HCT116 (cell line): ENCODE results near the gene ABL2. TPM values are rescaled to one million over a fixed set of nuclear protein-coding genes. Genes with fewer than 3 reads are reported as not detected.

Source experiments
- ATAC-seq: fragments of 200-7000 bp; cut with Tn5 transposase; 2 replicates; pipeline ENCODE4 v1.9.1; 2020; ENCODE audit warnings: mild to moderate bottlenecking, moderate library complexity
- BruUV-seq: library from RNA; stranded (reverse); fragments of 400-500 nt; replicated peaks from 2 replicates; lab custom pipeline; 2021; lab: Mats Ljungman, UMichigan
- CTCF ChIA-PET: fragments of 300-600 bp; sonication (Branson Sonifier 250); formaldehyde crosslinking; loops from one replicate; lab custom pipeline; 2021; ENCODE audit warnings: antibody characterized with exemption; lab: Charles Lee
- POLR2A ChIA-PET: fragments of 300-600, 350-600 bp; sonication (Branson Sonifier 250); formaldehyde crosslinking; loops from one replicate; lab custom pipeline; 2021; ENCODE audit warnings: antibody characterized with exemption; lab: Charles Lee
- RAD21 ChIA-PET, 2 experiments: fragments of 300-600 bp; sonication (Branson Sonifier 250); formaldehyde crosslinking; loops; one replicate each; lab custom pipeline; 2023; ENCODE audit warnings: low total read pairs in 2 of 2; ENCODE audit not compliant: uncharacterized antibody in 2 of 2, unreplicated experiment in 2 of 2, low non-redundant PET in 1 of 2; lab: Charles Lee
- DNase-seq: peaks from one replicate; pipeline ENCODE4 v3.0.0-alpha.2; 2010; ENCODE audit warnings: low read depth, low spot score
- H2AFZ ChIP-seq: fragments of 200-600 bp; shearing (Covaris generic), sonication (generic); 2 replicates; pipeline ENCODE4 v1.6.1; 2017; ENCODE audit warnings: low read depth, mixed run types, mixed read lengths, antibody characterized with exemption, low read length; ENCODE audit not compliant: poor library complexity, severe bottlenecking
- H3K27ac ChIP-seq: 2 replicates; pipeline ENCODE4 v1.5.1; 2012; ENCODE audit warnings: low read depth, low read length
- H3K27me3 ChIP-seq: fragments of 200-600 bp; sonication (generic); 2 replicates; pipeline ENCODE4 v1.6.1; 2016; ENCODE audit warnings: mixed run types, low read length, mixed read lengths; ENCODE audit not compliant: insufficient read depth
- H3K36me3 ChIP-seq, 2 experiments: fragments of 200-500 bp in 1 of 2; fragments of 200-600 bp in 1 of 2; sonication (Bioruptor generic) in 1 of 2; sonication (generic) in 1 of 2; 2 replicates each; pipeline versions ENCODE4 v1.5.1 to v1.6.1; 2014 to 2016; ENCODE audit warnings: low read length in 2 of 2, inconsistent platforms in 1 of 2, mixed read lengths in 1 of 2, mixed run types in 1 of 2; ENCODE audit not compliant: insufficient read depth in 2 of 2, control insufficient read depth in 1 of 2
- H3K4me1 ChIP-seq, 2 experiments: fragments of 200-600 bp in 1 of 2; sonication (generic) in 1 of 2; 2 replicates each; pipeline versions ENCODE4 v1.5.1 to v1.6.1; 2012 to 2017; ENCODE audit warnings: low read length in 2 of 2, inconsistent platforms in 1 of 2, mild to moderate bottlenecking in 1 of 2, mixed read lengths in 1 of 2, mixed run types in 1 of 2, moderate library complexity in 1 of 2; ENCODE audit not compliant: insufficient read depth in 2 of 2, control insufficient read depth in 1 of 2
- H3K4me2 ChIP-seq: fragments of 200-600 bp; sonication (generic); 2 replicates; pipeline ENCODE4 v1.6.1; 2017; ENCODE audit warnings: mixed run types, low read length, mixed read lengths
- H3K4me3 ChIP-seq, 2 experiments: fragments of 200-600 bp in 1 of 2; sonication (generic) in 1 of 2; replicated peaks in 1 of 2; 2 replicates each; pipeline ENCODE4 v1.5.1; 2011 to 2016; ENCODE audit warnings: low read length in 2 of 2, control low read depth in 1 of 2, low read depth in 1 of 2, mild to moderate bottlenecking in 1 of 2, mixed read lengths in 1 of 2, mixed run types in 1 of 2
- H3K79me2 ChIP-seq: fragments of 200-600 bp; sonication (generic); 2 replicates; pipeline ENCODE4 v1.6.1; 2017; ENCODE audit warnings: mild to moderate bottlenecking, mixed run types, low read length, moderate library complexity, mixed read lengths; ENCODE audit not compliant: insufficient read depth
- H3K9ac ChIP-seq: fragments of 200-600 bp; sonication (generic); 2 replicates; pipeline ENCODE4 v1.6.1; 2016; ENCODE audit warnings: low read length, mixed read lengths
- H3K9me2 ChIP-seq: fragments of 200-600 bp; sonication (generic), shearing (Covaris generic); 2 replicates; pipeline ENCODE4 v1.6.1; 2017; ENCODE audit warnings: mixed run types, mild to moderate bottlenecking, moderate library complexity; ENCODE audit not compliant: insufficient read depth
- H3K9me3 ChIP-seq, 2 experiments: fragments of 200-500 bp in 1 of 2; fragments of 200-600 bp in 1 of 2; sonication (Bioruptor generic) in 1 of 2; sonication (generic) in 1 of 2; 2 replicates each; pipeline ENCODE4 v1.6.1; 2014 to 2017; ENCODE audit warnings: low read length in 2 of 2, mixed read lengths in 2 of 2, inconsistent platforms in 1 of 2, low read depth in 1 of 2, mild to moderate bottlenecking in 1 of 2, mixed run types in 1 of 2, moderate library complexity in 1 of 2; ENCODE audit not compliant: control insufficient read depth in 1 of 2, insufficient read depth in 1 of 2
- H4K20me1 ChIP-seq: fragments of 200-600 bp; sonication (generic), shearing (Covaris generic); 2 replicates; pipeline ENCODE4 v1.6.1; 2017; ENCODE audit warnings: mixed run types, mild to moderate bottlenecking, moderate library complexity; ENCODE audit not compliant: insufficient read depth
- CBX3 ChIP-seq: IDR thresholded peaks from 2 replicates; pipeline ENCODE4 v1.6.1; 2012; ENCODE audit warnings: low read depth
- CEBPB ChIP-seq: IDR thresholded peaks from 2 replicates; pipeline ENCODE4 v1.6.1; 2012; ENCODE audit warnings: low read depth
- EGR1 ChIP-seq: IDR thresholded peaks from 2 replicates; pipeline ENCODE4 v1.6.1; 2012; ENCODE audit warnings: low read depth
- FOSL1 ChIP-seq: IDR thresholded peaks from 2 replicates; pipeline ENCODE4 v1.6.1; 2012; ENCODE audit warnings: low read depth
- JUND ChIP-seq: IDR thresholded peaks from 2 replicates; pipeline ENCODE4 v1.6.1; 2012
- MAX ChIP-seq: IDR thresholded peaks from 2 replicates; pipeline ENCODE4 v1.6.1; 2012
- POLR2A ChIP-seq: IDR thresholded peaks from 2 replicates; pipeline ENCODE4 v1.7.0; 2011; ENCODE audit warnings: borderline replicate concordance; ENCODE audit not compliant: insufficient read depth, insufficient read length; ENCODE audit errors: extremely low read depth
- POLR2AphosphoS5 ChIP-seq: IDR thresholded peaks from 2 replicates; pipeline ENCODE4 v1.6.1; 2011; ENCODE audit warnings: mild to moderate bottlenecking, low read depth, low read length, moderate library complexity
- SP1 ChIP-seq: IDR thresholded peaks from 2 replicates; pipeline ENCODE4 v1.6.1; 2012; ENCODE audit warnings: low read depth
- SRF ChIP-seq: IDR thresholded peaks from 2 replicates; pipeline ENCODE4 v1.6.1; 2012; ENCODE audit warnings: low read depth
- ZBTB33 ChIP-seq: IDR thresholded peaks from 2 replicates; pipeline ENCODE4 v1.6.1; 2011; ENCODE audit warnings: mild to moderate bottlenecking, low read length, moderate library complexity; ENCODE audit not compliant: insufficient replicate concordance; ENCODE audit errors: extremely low read depth
- ZFX ChIP-seq: fragments of 450-650 bp; IDR thresholded peaks from 2 replicates; pipeline ENCODE4 v1.6.1; 2017
- intact Hi-C: fragments of 100-400 bp; cut with micrococcal nuclease; formaldehyde crosslinking; loops from 2 replicates; pipeline ENCODE4 v1.10.0; 2022
- total RNA-seq: library from RNA; stranded (reverse); gene quantifications from one replicate; pipeline ENCODE4 v1.2.1, GENCODE V29; 2021; ENCODE audit not compliant: unreplicated experiment

ABL2 gene
- total RNA-seq, 1 experiment from 2014 or later, result 22.9 TPM

GRCh38 chr1:179208681-179209477 is 20.6 kb downstream of the ABL2 start:
- RAD21 ChIA-PET, result no interaction called here
- CTCF ChIA-PET, result no interaction called here
- DNase-seq (no peak), ATAC-seq (no peak)
- POLR2A ChIA-PET, result no interaction called here
- Histone ChIP-seq H3K9me2 (no peaks in the 10 kb centered on the region), H2AFZ (no peak overlapping the region), H3K79me2 (peaks cover 80% of the 10 kb centered on the region), H3K36me3 (no peaks in the 10 kb centered on the region), H3K9me3 (no peaks in the 10 kb centered on the region), H3K4me2 (0 out of 2 replicates have a peak overlapping the region, but pooled peaks have one; percentile 4), H3K4me1 (peaks cover 0 to 10% of the 10 kb centered on the region in 2 experiments; a peak in 2 of 4 replicates), H3K27me3 (no peaks in the 10 kb centered on the region), H4K20me1 (no peaks in the 10 kb centered on the region), H3K9ac (no peak overlapping the region), H3K4me3 (no peak overlapping the region), H3K27ac (no peak overlapping the region)
- intact Hi-C loops, result no loop called here
- TF ChIP-seq POLR2A (no peak), JUND (no peak), CEBPB (no peak), CBX3 (no peak), POLR2AphosphoS5 (no peak), SP1 (no peak), EGR1 (no peak), FOSL1 (no peak), SRF (no peak)
- no TSS peak for BruUV-seq

- Histone ChIP-seq H2AFZ (no peak overlapping the region), H3K27me3 (no peaks in the 10 kb centered on the region), H3K9me2 (no peaks in the 10 kb centered on the region), H3K27ac (no peak overlapping the region), H3K36me3 (no peaks in the 10 kb centered on the region), H3K4me3 (no peak overlapping the region), H3K9ac (no peak overlapping the region), H3K9me3 (no peaks in the 10 kb centered on the region), H3K4me2 (no peak overlapping the region), H3K79me2 (peaks cover 83% of the 10 kb centered on the region), H3K4me1 (peaks cover 0 to 10% of the 10 kb centered on the region in 2 experiments; a peak in 2 of 4 replicates), H4K20me1 (no peaks in the 10 kb centered on the region)
- intact Hi-C loops, result no loop called here
- ATAC-seq (no peak), DNase-seq (no peak)
- POLR2A ChIA-PET, result no interaction called here
- no TSS peak for BruUV-seq
- TF ChIP-seq ZFX (no peak), ZBTB33 (no peak), MAX (no peak), EGR1 (no peak)
- CTCF ChIA-PET, result no interaction called here
- RAD21 ChIA-PET, result no interaction called here
Measured at GRCh38 chr1:179206812-179207211, 22.7 kb downstream of the ABL2 start.
